IPS-NIHi11 (cell line): ENCODE data around the gene MANBA.
"Not testable (repeated sequence)": the region's sequence is repeated elsewhere in the genome, so short reads cannot be mapped to it uniquely, and the experiment has no call there.

ENCODE experiments used
- DNase-seq: peaks from one replicate; pipeline ENCODE4 v3.0.0; 2012; ENCODE audit warnings: mixed read lengths, low spot score

Gene MANBA

GRCh38 chr4:102619776-102620631 lies 140.8 kb downstream of the MANBA start:
- DNase-seq, result peak; percentile 33

- DNase-seq, result not testable (repeated sequence)
Observed at GRCh38 chr4:102619021-102619420, 141.7 kb downstream of the MANBA start.

- peak; percentile 39 for DNase-seq
Observed at GRCh38 chr4:102616636-102617035, 144.1 kb downstream of the MANBA start.

GRCh38 chr4:102614801-102615200 lies 146.0 kb downstream of the MANBA start:
- no peak for DNase-seq

GRCh38 chr4:102612824-102613366 lies 147.9 kb downstream of the MANBA start:
- DNase-seq, result no peak

- DNase-seq, result no peak
Observed at GRCh38 chr4:102612210-102612609, 148.6 kb downstream of the MANBA start.

- no peak for DNase-seq
Observed at GRCh38 chr4:102610476-102610875, 150.3 kb downstream of the MANBA start.

GRCh38 chr4:102610007-102610406 lies 150.8 kb downstream of the MANBA start:
- DNase-seq, result no peak

- DNase-seq, result no peak
Observed at GRCh38 chr4:102608190-102608589, 152.6 kb downstream of the MANBA start.

GRCh38 chr4:102606846-102607450 lies 153.8 kb downstream of the MANBA start:
- DNase-seq, result no peak

- no peak for DNase-seq
Observed at GRCh38 chr4:102606261-102606660, 154.5 kb downstream of the MANBA start.

- DNase-seq, result no peak
Observed at GRCh38 chr4:102604222-102604940, 156.4 kb downstream of the MANBA start.

- no peak for DNase-seq
Observed at GRCh38 chr4:102601586-102602227, 159.1 kb downstream of the MANBA start.

GRCh38 chr4:102600689-102601088 lies 160.1 kb downstream of the MANBA start:
- DNase-seq, result no peak

GRCh38 chr4:102599886-102600285 lies 160.9 kb downstream of the MANBA start:
- DNase-seq, result no peak

GRCh38 chr4:102599455-102599854 lies 161.3 kb downstream of the MANBA start:
- DNase-seq, result no peak

GRCh38 chr4:102598762-102599374 lies 161.9 kb downstream of the MANBA start:
- DNase-seq, result no peak

- DNase-seq, result no peak
Observed at GRCh38 chr4:102598086-102598761, 162.5 kb downstream of the MANBA start.

- DNase-seq, result no peak
Observed at GRCh38 chr4:102596532-102596931, 164.2 kb downstream of the MANBA start.

GRCh38 chr4:102594000-102594399 lies 166.8 kb downstream of the MANBA start:
- no peak for DNase-seq

- DNase-seq, result no peak
Observed at GRCh38 chr4:102593147-102593546, 167.6 kb downstream of the MANBA start.
